ENCODE data around the gene CPNE1. TPM values are rescaled to one million over a fixed set of nuclear protein-coding genes. Genes with fewer than 3 reads are reported as not detected.

CPNE1 gene
- total RNA-seq, 1 experiment from 2014 or later: 194 TPM

DNA sequence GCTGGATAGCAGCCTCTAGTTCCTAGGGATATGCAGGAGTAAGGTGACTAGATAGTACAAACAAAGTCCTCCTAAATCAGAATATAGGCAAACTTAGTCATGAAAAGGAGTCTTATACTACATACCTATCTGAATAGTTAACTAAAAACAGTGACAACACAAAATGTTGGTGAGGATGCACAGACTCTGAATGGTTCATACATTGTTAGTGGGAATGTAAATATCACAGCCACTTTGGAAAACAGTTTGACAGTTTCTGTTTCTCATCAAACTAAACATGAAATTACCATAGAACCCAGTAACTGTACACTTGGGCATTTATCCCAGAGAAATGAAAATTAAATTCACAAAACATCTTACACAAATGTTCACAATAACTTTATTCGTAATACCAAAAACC, 17.3 kb upstream of the CPNE1 start:
- no peaks in the 10 kb centered on the region for H3K27me3 Mint-ChIP-seq (ENCODE audit: insufficient read depth, unreplicated experiment)
- ChIA-PET POLR2A (interaction anchor here (0.7 kb wide), 1 partner anchor 33 kb away, joined by 3 read pairs; no protein-coding TSS in a partner anchor), CTCF (no interaction called here)
- H3K36me3 Mint-ChIP-seq (ENCODE audit: insufficient read depth, unreplicated experiment): peaks cover 60% of the 10 kb centered on the region
- H3K27ac Mint-ChIP-seq (ENCODE audit: low read depth, unreplicated experiment): no peak overlapping the region
- H3K9me3 Mint-ChIP-seq (ENCODE audit: unreplicated experiment): no peaks in the 10 kb centered on the region
- TF ChIP-seq, protein P1, sequence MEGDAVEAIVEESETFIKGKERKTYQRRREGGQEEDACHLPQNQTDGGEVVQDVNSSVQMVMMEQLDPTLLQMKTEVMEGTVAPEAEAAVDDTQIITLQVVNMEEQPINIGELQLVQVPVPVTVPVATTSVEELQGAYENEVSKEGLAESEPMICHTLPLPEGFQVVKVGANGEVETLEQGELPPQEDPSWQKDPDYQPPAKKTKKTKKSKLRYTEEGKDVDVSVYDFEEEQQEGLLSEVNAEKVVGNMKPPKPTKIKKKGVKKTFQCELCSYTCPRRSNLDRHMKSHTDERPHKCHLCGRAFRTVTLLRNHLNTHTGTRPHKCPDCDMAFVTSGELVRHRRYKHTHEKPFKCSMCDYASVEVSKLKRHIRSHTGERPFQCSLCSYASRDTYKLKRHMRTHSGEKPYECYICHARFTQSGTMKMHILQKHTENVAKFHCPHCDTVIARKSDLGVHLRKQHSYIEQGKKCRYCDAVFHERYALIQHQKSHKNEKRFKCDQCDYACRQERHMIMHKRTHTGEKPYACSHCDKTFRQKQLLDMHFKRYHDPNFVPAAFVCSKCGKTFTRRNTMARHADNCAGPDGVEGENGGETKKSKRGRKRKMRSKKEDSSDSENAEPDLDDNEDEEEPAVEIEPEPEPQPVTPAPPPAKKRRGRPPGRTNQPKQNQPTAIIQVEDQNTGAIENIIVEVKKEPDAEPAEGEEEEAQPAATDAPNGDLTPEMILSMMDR (IDR thresholded peaks at IDR 0.05; ENCODE audit: unreplicated experiment): no peak
- no TSS peak for BruUV-seq (replicated peaks)
- no peaks in the 10 kb centered on the region for H3K4me1 Mint-ChIP-seq (ENCODE audit: insufficient read depth, unreplicated experiment)
- H3K4me3 Mint-ChIP-seq (ENCODE audit: unreplicated experiment): no peak overlapping the region
- intact Hi-C loops (cut with micrococcal nuclease): no loop called here
- no peak for DNase-seq (ENCODE audit: unreplicated experiment)

- CTCF ChIA-PET: no interaction called here
- H3K4me3 Mint-ChIP-seq (ENCODE audit: unreplicated experiment): no peak overlapping the region
- peaks cover 60% of the 10 kb centered on the region for H3K36me3 Mint-ChIP-seq (ENCODE audit: insufficient read depth, unreplicated experiment)
Observed at GRCh38 chr20:35680452-35681183, 15.9 kb upstream of the CPNE1 start.

DNA sequence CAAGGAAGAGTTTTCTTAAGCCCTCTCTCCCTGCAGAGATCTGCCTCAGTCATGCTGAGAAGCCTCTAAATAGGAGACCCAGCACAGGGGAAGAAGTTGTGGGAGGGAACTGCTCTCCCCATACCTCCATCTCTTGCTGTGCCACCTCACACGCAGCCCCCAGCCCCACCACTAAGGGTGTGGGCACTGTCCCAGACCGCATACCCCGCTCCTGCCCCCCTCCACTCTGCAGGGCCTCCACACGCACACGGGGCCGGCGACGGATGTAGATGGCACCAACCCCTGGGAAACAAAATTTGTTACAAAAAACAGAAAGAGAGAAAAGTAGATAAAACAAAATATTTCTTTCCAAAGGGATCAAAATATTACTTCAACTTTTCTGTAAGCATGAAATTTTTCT, 10.2 kb upstream of the CPNE1 start:
- H3K36me3 Mint-ChIP-seq (ENCODE audit: insufficient read depth, unreplicated experiment): peaks cover 75% of the 10 kb centered on the region
- BruUV-seq (replicated peaks): no TSS peak
- no peaks in the 10 kb centered on the region for H3K4me1 Mint-ChIP-seq (ENCODE audit: insufficient read depth, unreplicated experiment)
- H3K9me3 Mint-ChIP-seq (ENCODE audit: unreplicated experiment): no peaks in the 10 kb centered on the region
- DNase-seq (ENCODE audit: unreplicated experiment): no peak
- ChIA-PET CTCF (interaction anchor here (0.6 to 0.8 kb wide), 2 partner anchors 18 to 189 kb away, joined by 3 to 4 read pairs; no protein-coding TSS in a partner anchor), POLR2A (interaction anchor here (0.6 to 4.6 kb wide), 4 partner anchors 10 to 410 kb away, joined by 3 to 38 read pairs (median 4); partner anchors contain the start of genes CPNE1 and RBM12)
- H3K27me3 Mint-ChIP-seq (ENCODE audit: insufficient read depth, unreplicated experiment): no peaks in the 10 kb centered on the region
- TF ChIP-seq, protein P1 (IDR thresholded peaks at IDR 0.05; ENCODE audit: unreplicated experiment): no peak
- no peak overlapping the region for H3K27ac Mint-ChIP-seq (ENCODE audit: low read depth, unreplicated experiment)
- intact Hi-C loops (cut with micrococcal nuclease): no loop called here
- H3K4me3 Mint-ChIP-seq (ENCODE audit: unreplicated experiment): no peak overlapping the region

More at GRCh38 chr20:35680452-35681183, 15.9 kb upstream of the CPNE1 start:
- H3K27ac Mint-ChIP-seq (ENCODE audit: low read depth, unreplicated experiment): no peak overlapping the region
- POLR2A ChIA-PET: interaction anchor here (1.5 kb wide), 1 partner anchor 18 kb away, joined by 5 read pairs; the partner anchor contains the start of genes NFS1 and ROMO1
- no peaks in the 10 kb centered on the region for H3K4me1 Mint-ChIP-seq (ENCODE audit: insufficient read depth, unreplicated experiment)
- intact Hi-C loops (cut with micrococcal nuclease): no loop called here
- no TSS peak for BruUV-seq (replicated peaks)
- no peak for DNase-seq (ENCODE audit: unreplicated experiment)
- H3K9me3 Mint-ChIP-seq (ENCODE audit: unreplicated experiment): no peaks in the 10 kb centered on the region
- no peaks in the 10 kb centered on the region for H3K27me3 Mint-ChIP-seq (ENCODE audit: insufficient read depth, unreplicated experiment)
- TF ChIP-seq, protein P1 (IDR thresholded peaks at IDR 0.05; ENCODE audit: unreplicated experiment): no peak

- ChIA-PET CTCF (no interaction called here), POLR2A (interaction anchor here (4.6 kb wide), 1 partner anchor 9 kb away, joined by 38 read pairs; the partner anchor contains the start of genes CPNE1 and RBM12)
- H3K27ac Mint-ChIP-seq (ENCODE audit: low read depth, unreplicated experiment): no peak overlapping the region
- intact Hi-C loops (cut with micrococcal nuclease): no loop called here
- no peak overlapping the region for H3K4me3 Mint-ChIP-seq (ENCODE audit: unreplicated experiment)
- TF ChIP-seq, protein P1 (IDR thresholded peaks at IDR 0.05; ENCODE audit: unreplicated experiment): no peak
- no TSS peak for BruUV-seq (replicated peaks)
- no peaks in the 10 kb centered on the region for H3K9me3 Mint-ChIP-seq (ENCODE audit: unreplicated experiment)
- H3K4me1 Mint-ChIP-seq (ENCODE audit: insufficient read depth, unreplicated experiment): no peaks in the 10 kb centered on the region
- no peak for DNase-seq (ENCODE audit: unreplicated experiment)
- no peaks in the 10 kb centered on the region for H3K27me3 Mint-ChIP-seq (ENCODE audit: insufficient read depth, unreplicated experiment)
- peaks cover 78% of the 10 kb centered on the region for H3K36me3 Mint-ChIP-seq (ENCODE audit: insufficient read depth, unreplicated experiment)
Observed at GRCh38 chr20:35673884-35674283, 9.2 kb upstream of the CPNE1 start.

All from MCF 10A (cell line).